PFSK-1 (cell line): ENCODE data around the gene UBE2QL1.

Experiments
- POLR2AphosphoS5 ChIP-seq: IDR thresholded peaks from 2 replicates; pipeline ENCODE4 v1.6.1; 2012; ENCODE audit warnings: low read depth, mild to moderate bottlenecking, control low read depth, low read length, moderate library complexity
- REST ChIP-seq, 2 experiments: IDR thresholded peaks; 2 replicates each; pipeline versions ENCODE4 v1.6.1 to v1.8.0; 2011 to 2012; ENCODE audit warnings: low read depth in 2 of 2, low read length in 2 of 2, control low read depth in 1 of 2, inconsistent platforms in 1 of 2, mild to moderate bottlenecking in 1 of 2, moderate library complexity in 1 of 2; ENCODE audit not compliant: insufficient read depth in 1 of 2
- SIN3A ChIP-seq: IDR thresholded peaks from 2 replicates; pipeline ENCODE4 v1.6.1; 2012; ENCODE audit warnings: mild to moderate bottlenecking, low read length, moderate library complexity, borderline replicate concordance; ENCODE audit not compliant: insufficient read depth
- TAF1 ChIP-seq: IDR thresholded peaks from 2 replicates; pipeline ENCODE4 v1.6.1; 2012; ENCODE audit warnings: low read length, control low read depth, borderline replicate concordance; ENCODE audit not compliant: insufficient read depth

- TF ChIP-seq POLR2AphosphoS5 (no peak), TAF1 (no peak), REST (IDR thresholded peaks at IDR 0.05; ENCODE audit: insufficient read depth in 1 of 2, low read depth in 2 of 2, low read length in 2 of 2) (no peak), SIN3A (no peak)
These were observed 13.4 kb downstream of the UBE2QL1 start for GRCh38 chr5:6461793-6462650.
